Measurements from ENCODE around the gene PCDHGB1.
"Not testable (repeated sequence)": the region's sequence is repeated elsewhere in the genome, so short reads cannot be mapped to it uniquely, and the experiment has no call there.

Gene PCDHGB1

GRCh38 chr5:141346017-141346416 is 3.9 kb upstream of the PCDHGB1 start:
- not testable (repeated sequence) for DNase-seq (ENCODE audit: low read depth in 2 of 2)

- no peak for DNase-seq (ENCODE audit: low read depth in 2 of 2)
Observed at GRCh38 chr5:141351591-141351990, 1.7 kb downstream of the PCDHGB1 start.

- DNase-seq (ENCODE audit: low read depth in 2 of 2): no peak
Observed at GRCh38 chr5:141354900-141355469, 5.1 kb downstream of the PCDHGB1 start, which contains the start of gene PCDHGA4. Gene PCDHGA4, plus strand, starts transcription at chr5:141355021. Its CDS starts 87 bp downstream, at chr5:141355108.

- no peak for DNase-seq (ENCODE audit: low read depth in 2 of 2)
Observed at GRCh38 chr5:141355641-141356040, 5.7 kb downstream of the PCDHGB1 start.

- no peak for DNase-seq (ENCODE audit: low read depth in 2 of 2)
Observed at GRCh38 chr5:141356133-141356532, 6.2 kb downstream of the PCDHGB1 start.

GRCh38 chr5:141356950-141357349 is 7.1 kb downstream of the PCDHGB1 start:
- DNase-seq (ENCODE audit: low read depth in 2 of 2): no peak

GRCh38 chr5:141359790-141360426 is 10.0 kb downstream of the PCDHGB1 start, which contains the start of gene PCDHGB2:
Gene PCDHGB2, plus strand, starts transcription at chr5:141359994. Its CDS starts 142 bp downstream, at chr5:141360136.
- no peak for DNase-seq (ENCODE audit: low read depth in 2 of 2)

- no peak for DNase-seq (ENCODE audit: low read depth in 2 of 2)
Observed at GRCh38 chr5:141360685-141361084, 10.8 kb downstream of the PCDHGB1 start.

GRCh38 chr5:141362719-141363118 is 12.8 kb downstream of the PCDHGB1 start:
- no peak for DNase-seq (ENCODE audit: low read depth in 2 of 2)

- no peak for DNase-seq (ENCODE audit: low read depth in 2 of 2)
Observed at GRCh38 chr5:141363952-141364660, 14.2 kb downstream of the PCDHGB1 start, which contains the start of gene PCDHGA5. Gene PCDHGA5, plus strand, starts transcription at chr5:141364162. Its CDS starts 169 bp downstream, at chr5:141364331.

GRCh38 chr5:141366016-141366896 is 16.4 kb downstream of the PCDHGB1 start:
- no peak for DNase-seq (ENCODE audit: low read depth in 2 of 2)

- no peak for DNase-seq (ENCODE audit: low read depth in 2 of 2)
Observed at GRCh38 chr5:141369994-141370848, 20.3 kb downstream of the PCDHGB1 start, which contains the start of gene PCDHGB3. Gene PCDHGB3, plus strand, starts transcription at chr5:141370242. Its CDS starts 153 bp downstream, at chr5:141370395.

GRCh38 chr5:141371572-141372475 is 21.9 kb downstream of the PCDHGB1 start:
- no peak for DNase-seq (ENCODE audit: low read depth in 2 of 2)

- DNase-seq (ENCODE audit: low read depth in 2 of 2): no peak
Observed at GRCh38 chr5:141373673-141374317, 23.9 kb downstream of the PCDHGB1 start, which contains the start of gene PCDHGA6. Gene PCDHGA6, plus strand, starts transcription at chr5:141373891. Its CDS starts 193 bp downstream, at chr5:141374084.

- no peak for DNase-seq (ENCODE audit: low read depth in 2 of 2)
Observed at GRCh38 chr5:141374627-141375026, 24.7 kb downstream of the PCDHGB1 start.

GRCh38 chr5:141375444-141376155 is 25.7 kb downstream of the PCDHGB1 start:
- DNase-seq (ENCODE audit: low read depth in 2 of 2): not testable (repeated sequence)

GRCh38 chr5:141382469-141383294 is 32.8 kb downstream of the PCDHGB1 start, which contains the start of gene PCDHGA7:
Gene PCDHGA7, plus strand, starts transcription at chr5:141382742. Its CDS starts 158 bp downstream, at chr5:141382900.
- no peak for DNase-seq (ENCODE audit: low read depth in 2 of 2)

Measured in stimulated activated CD4-positive, alpha-beta T cell treated with anti-CD3 and anti-CD28 coated beads, Interleukin-12 subunit alpha, Interleukin-12 subunit beta, amount 100 ng/mL, for 24 hours (primary cell).